ENCODE measurements around the gene GABRG2.

DNA sequence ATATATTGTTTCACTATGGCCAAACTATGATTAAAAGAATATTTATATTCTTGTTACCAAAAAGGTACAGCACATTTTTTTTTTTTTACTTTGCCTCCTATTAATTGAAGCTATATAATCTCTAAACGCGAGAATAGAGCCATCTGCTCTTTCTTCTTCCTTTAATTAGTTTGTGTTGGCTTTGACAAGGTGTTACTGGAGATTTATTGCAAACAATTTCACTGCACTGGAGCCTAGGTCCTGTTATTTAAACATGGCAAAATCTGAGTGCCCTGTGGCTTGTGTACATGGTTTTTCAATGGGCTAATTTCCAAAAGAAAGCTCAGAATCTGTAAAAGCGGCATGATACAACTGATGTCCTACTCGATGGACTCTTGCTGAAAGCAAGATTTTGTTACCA is 40.8 kb upstream of the GABRG2 start:
- TF ChIP-seq, protein P1, sequence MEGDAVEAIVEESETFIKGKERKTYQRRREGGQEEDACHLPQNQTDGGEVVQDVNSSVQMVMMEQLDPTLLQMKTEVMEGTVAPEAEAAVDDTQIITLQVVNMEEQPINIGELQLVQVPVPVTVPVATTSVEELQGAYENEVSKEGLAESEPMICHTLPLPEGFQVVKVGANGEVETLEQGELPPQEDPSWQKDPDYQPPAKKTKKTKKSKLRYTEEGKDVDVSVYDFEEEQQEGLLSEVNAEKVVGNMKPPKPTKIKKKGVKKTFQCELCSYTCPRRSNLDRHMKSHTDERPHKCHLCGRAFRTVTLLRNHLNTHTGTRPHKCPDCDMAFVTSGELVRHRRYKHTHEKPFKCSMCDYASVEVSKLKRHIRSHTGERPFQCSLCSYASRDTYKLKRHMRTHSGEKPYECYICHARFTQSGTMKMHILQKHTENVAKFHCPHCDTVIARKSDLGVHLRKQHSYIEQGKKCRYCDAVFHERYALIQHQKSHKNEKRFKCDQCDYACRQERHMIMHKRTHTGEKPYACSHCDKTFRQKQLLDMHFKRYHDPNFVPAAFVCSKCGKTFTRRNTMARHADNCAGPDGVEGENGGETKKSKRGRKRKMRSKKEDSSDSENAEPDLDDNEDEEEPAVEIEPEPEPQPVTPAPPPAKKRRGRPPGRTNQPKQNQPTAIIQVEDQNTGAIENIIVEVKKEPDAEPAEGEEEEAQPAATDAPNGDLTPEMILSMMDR (IDR thresholded peaks at IDR 0.05): no peak
- TF ChIP-seq POLR2A (IDR thresholded peaks at IDR 0.05): no peak

Measured in uterus (tissue), 2 donors.